Ovary (tissue), 9 donors: ENCODE data around the gene GPC6. TPM values are rescaled to one million over a fixed set of nuclear protein-coding genes. Genes with fewer than 3 reads are reported as not detected.

Source experiments
- DNase-seq, 5 donors: peaks; one replicate each; pipeline ENCODE4 v3.0.0-alpha.2; 2019 to 2020
- H3K27ac ChIP-seq, 2 donors: fragments of 200-600 bp; one replicate each; pipeline versions ENCODE4 v1.5.1 to v1.8.0; 2019 to 2022
- H3K27me3 ChIP-seq: fragments of 200-600 bp; one replicate; pipeline ENCODE4 v1.8.0; 2022
- H3K36me3 ChIP-seq: fragments of 200-600 bp; sonication (generic); one replicate; pipeline ENCODE4 v1.5.1; 2019
- H3K4me1 ChIP-seq: one replicate; pipeline ENCODE4 v1.8.1; 2013; ENCODE audit warnings: mild to moderate bottlenecking, moderate library complexity; ENCODE audit not compliant: insufficient read depth
- H3K4me3 ChIP-seq: fragments of 200-600 bp; sonication (generic); one replicate; pipeline ENCODE4 v1.5.1; 2017
- H3K9me3 ChIP-seq, 2 donors: fragments of 200-600 bp in 1 of 2; sonication (generic) in 1 of 2; one replicate each; pipeline versions ENCODE4 v1.5.1 to v1.8.1; 2013 to 2019; ENCODE audit warnings: mild to moderate bottlenecking in 1 of 2, moderate library complexity in 1 of 2
- EP300 ChIP-seq: sonication (generic); formaldehyde crosslinking; IDR thresholded peaks from one replicate; pipeline ENCODE4 v1.6.1; 2017; ENCODE audit warnings: antibody characterized with exemption
- POLR2A ChIP-seq: fragments of 450-650 bp; IDR thresholded peaks from one replicate; pipeline ENCODE4 v1.6.1; 2017; ENCODE audit warnings: antibody characterized with exemption, mild to moderate bottlenecking, moderate library complexity
- WGBS, 3 donors: extraction: QIAGEN DNeasy Blood & Tissue Kit in 1 of 3; methylation state at CpG; one replicate each; pipeline versions ENCODE4 v1.1.5 to v1.1.7; 2013 to 2017; 5-methylcytosine and 5-hydroxymethylcytosine counted together
- intact Hi-C, 4 donors: fragments of 100-400 bp; cut with DNase I; formaldehyde crosslinking; loops; one replicate each; pipeline versions ENCODE4 v1.11.0 to v1.15.1; 2022 to 2023
- polyA plus RNA-seq, 2 donors: library from polyadenylated mRNA; stranded (reverse); fragments of 200-250 nt in 1 of 2; fragments of 350-450 nt in 1 of 2; fragmentation: Illumina TruSeq in 1 of 2; extraction: RNeasy Lipid Tissue Mini Kit (QIAGEN cat#74804) in 1 of 2; gene quantifications; one replicate each; pipeline ENCODE4 v1.2.3, GENCODE V29; 2013 to 2014
- total RNA-seq, 7 donors: library from RNA; depleted of rRNA in 2 of 7; stranded (reverse); fragments of >200 nt in 2 of 7; fragmentation: NEBNext Ultra II Directional in 3 of 7; extraction: Animal tissue kit (Norgen Biotek cat#: 25700) in 3 of 7; gene quantifications; one replicate each; pipeline versions ENCODE4 v1.1.0 to v1.2.4, GENCODE V29; 2016 to 2023
- TF ChIP-seq, protein P1 (sequence below), 3 donors: fragments of 450-650 bp in 2 of 3; fragments of 200-600 bp in 1 of 3; IDR thresholded peaks; one replicate each; pipeline versions ENCODE4 v1.5.1 to v1.8.0; 2016 to 2022; ENCODE audit warnings: antibody characterized with exemption in 3 of 3, mild to moderate bottlenecking in 1 of 3
- donor health status: DM: no; HTN: no; CAD: no; lungs with moderate emphysema.
- donor health status: DM: no; HTN: no; CAD: no.
- donor health status: Bipolar disorder and iron deficiency.
- donor health status: DM: yes; HTN: yes; CAD: no.
- donor health status: DM: no; HTN: no; CAD: no.
- donor health status: DM: yes; HTN: yes; CAD: no.

The GPC6 gene
- total and polyA plus RNA-seq, 9 donors: 4.3 to 22.3 (median 17.9) TPM

GRCh38 chr13:94028234-94028633 lies 801.6 kb downstream of the GPC6 start:
- intact Hi-C loops: no loop called here
- no peak for TF ChIP-seq POLR2A
- TF ChIP-seq EP300: no peak
- TF ChIP-seq, protein P1, sequence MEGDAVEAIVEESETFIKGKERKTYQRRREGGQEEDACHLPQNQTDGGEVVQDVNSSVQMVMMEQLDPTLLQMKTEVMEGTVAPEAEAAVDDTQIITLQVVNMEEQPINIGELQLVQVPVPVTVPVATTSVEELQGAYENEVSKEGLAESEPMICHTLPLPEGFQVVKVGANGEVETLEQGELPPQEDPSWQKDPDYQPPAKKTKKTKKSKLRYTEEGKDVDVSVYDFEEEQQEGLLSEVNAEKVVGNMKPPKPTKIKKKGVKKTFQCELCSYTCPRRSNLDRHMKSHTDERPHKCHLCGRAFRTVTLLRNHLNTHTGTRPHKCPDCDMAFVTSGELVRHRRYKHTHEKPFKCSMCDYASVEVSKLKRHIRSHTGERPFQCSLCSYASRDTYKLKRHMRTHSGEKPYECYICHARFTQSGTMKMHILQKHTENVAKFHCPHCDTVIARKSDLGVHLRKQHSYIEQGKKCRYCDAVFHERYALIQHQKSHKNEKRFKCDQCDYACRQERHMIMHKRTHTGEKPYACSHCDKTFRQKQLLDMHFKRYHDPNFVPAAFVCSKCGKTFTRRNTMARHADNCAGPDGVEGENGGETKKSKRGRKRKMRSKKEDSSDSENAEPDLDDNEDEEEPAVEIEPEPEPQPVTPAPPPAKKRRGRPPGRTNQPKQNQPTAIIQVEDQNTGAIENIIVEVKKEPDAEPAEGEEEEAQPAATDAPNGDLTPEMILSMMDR (IDR thresholded peaks at IDR 0.05): no peak
- Histone ChIP-seq H3K27me3 (no peaks in the 10 kb centered on the region), H3K27ac (no peak overlapping the region), H3K36me3 (no peaks in the 10 kb centered on the region), H3K4me3 (no peak overlapping the region), H3K4me1 (no peaks in the 10 kb centered on the region), H3K9me3 (no peaks in the 10 kb centered on the region)
- no peak for DNase-seq
- WGBS, 3 donors: 46 to 71% (median 46%) methylated on average over 2 of the region's 2 CpGs

DNA sequence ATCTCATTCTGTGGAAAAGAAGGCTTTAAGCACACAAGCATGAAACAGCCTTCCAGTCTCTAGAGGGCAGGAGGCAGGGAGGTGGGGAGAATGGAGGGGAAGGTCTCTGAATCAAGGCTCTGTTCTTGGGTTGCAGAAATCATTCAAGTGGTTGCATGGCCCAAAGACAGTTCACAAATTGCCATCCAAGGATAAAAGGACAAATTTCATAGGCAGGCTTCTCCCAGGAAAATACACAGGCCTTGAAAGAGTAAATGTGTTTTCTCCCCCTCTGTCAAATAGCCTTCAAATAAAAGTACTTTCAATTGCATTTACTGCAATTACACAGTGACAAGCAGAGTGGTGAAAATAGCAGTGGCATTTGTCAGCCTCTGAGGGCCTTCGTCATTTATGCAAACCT lies 802.0 kb downstream of the GPC6 start:
- Histone ChIP-seq H3K4me1 (no peaks in the 10 kb centered on the region), H3K9me3 (no peaks in the 10 kb centered on the region), H3K27me3 (no peaks in the 10 kb centered on the region), H3K36me3 (no peaks in the 10 kb centered on the region), H3K4me3 (no peak overlapping the region), H3K27ac (no peak overlapping the region)
- WGBS, 3 donors: 95 to 100% (median 98%) methylated on average over 1 of the region's 1 CpG
- no peak for DNase-seq
- TF ChIP-seq EP300 (no peak), POLR2A (no peak)
- TF ChIP-seq, protein P1 (IDR thresholded peaks at IDR 0.05): no peak
- intact Hi-C loops: no loop called here

- H3K27me3 ChIP-seq: no peaks in the 10 kb centered on the region
- intact Hi-C loops: no loop called here
- no peaks in the 10 kb centered on the region for H3K4me1 ChIP-seq
- no peak overlapping the region for H3K27ac ChIP-seq
- WGBS, 3 donors: 91 to 93% (median 92%) methylated on average over 14 of the region's 14 CpGs
- H3K4me3 ChIP-seq: no peak overlapping the region
- H3K9me3 ChIP-seq: no peaks in the 10 kb centered on the region
- TF ChIP-seq EP300 (no peak), POLR2A (no peak)
- TF ChIP-seq, protein P1 (IDR thresholded peaks at IDR 0.05): no peak
- no peak for DNase-seq
- H3K36me3 ChIP-seq: no peaks in the 10 kb centered on the region
Measured at GRCh38 chr13:94030415-94031119, 804.0 kb downstream of the GPC6 start.

GRCh38 chr13:94031609-94032008 lies 805.0 kb downstream of the GPC6 start:
- H3K36me3 ChIP-seq: no peaks in the 10 kb centered on the region
- no peaks in the 10 kb centered on the region for H3K4me1 ChIP-seq
- H3K27ac ChIP-seq: no peak overlapping the region
- no peaks in the 10 kb centered on the region for H3K27me3 ChIP-seq
- TF ChIP-seq, protein P1 (IDR thresholded peaks at IDR 0.05): no peak
- no peak for TF ChIP-seq POLR2A
- TF ChIP-seq EP300: no peak
- WGBS, 3 donors: 26 to 64% (median 38%) methylated on average over 3 of the region's 3 CpGs
- no peak for DNase-seq
- intact Hi-C loops: no loop called here
- no peaks in the 10 kb centered on the region for H3K9me3 ChIP-seq
- no peak overlapping the region for H3K4me3 ChIP-seq
